Skeletal muscle cell (primary cell): ENCODE data around the gene CD6.
"Not testable (repeated sequence)": the region's sequence is repeated elsewhere in the genome, so short reads cannot be mapped to it uniquely, and the experiment has no call there.

ENCODE experiments used
- DNase-seq: peaks from one replicate; pipeline ENCODE4 v3.0.0-alpha.2; 2010; ENCODE audit warnings: low read depth
- H3K4me3 ChIP-seq: 2 replicates; pipeline ENCODE4 v1.5.1; 2011; ENCODE audit warnings: low read depth, mild to moderate bottlenecking, control low read depth, low read length, moderate library complexity

Gene CD6

DNA sequence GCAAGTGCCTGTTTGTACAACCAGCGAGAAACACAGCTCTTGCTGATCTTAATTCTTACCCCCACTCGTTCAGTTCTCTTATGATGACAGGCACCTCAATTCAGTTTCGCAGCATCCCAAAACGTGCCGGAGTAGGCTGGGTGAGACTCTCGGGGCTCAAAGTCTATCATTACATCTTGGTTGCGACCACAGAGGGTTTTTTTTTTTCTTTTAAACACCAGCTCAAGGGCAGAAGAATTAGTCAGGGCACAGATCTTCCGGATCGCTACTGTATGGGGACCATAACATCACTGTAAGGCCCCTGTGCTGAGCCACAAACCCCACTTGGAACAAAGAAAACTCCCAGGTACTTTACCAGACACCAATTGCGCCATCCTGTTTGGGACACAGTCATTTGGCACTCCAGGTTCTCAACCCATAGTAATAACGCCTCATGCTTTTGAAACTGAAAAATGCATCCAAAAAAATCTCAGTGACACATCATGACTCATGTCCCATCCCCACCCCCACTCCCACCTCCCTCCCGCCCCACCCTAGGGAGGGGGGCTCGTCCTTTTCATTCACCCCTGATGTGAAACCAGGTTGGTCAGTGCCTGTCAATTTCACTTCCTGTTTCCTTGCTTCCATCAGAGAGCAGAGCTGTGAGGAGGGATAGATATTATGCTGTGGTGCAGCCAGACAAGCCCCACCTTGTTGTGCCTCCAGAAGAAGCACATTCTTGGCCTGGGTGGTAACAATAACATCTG, 89.8 kb downstream of the CD6 start:
- no peak for DNase-seq
- H3K4me3 ChIP-seq = no peak overlapping the region

DNA sequence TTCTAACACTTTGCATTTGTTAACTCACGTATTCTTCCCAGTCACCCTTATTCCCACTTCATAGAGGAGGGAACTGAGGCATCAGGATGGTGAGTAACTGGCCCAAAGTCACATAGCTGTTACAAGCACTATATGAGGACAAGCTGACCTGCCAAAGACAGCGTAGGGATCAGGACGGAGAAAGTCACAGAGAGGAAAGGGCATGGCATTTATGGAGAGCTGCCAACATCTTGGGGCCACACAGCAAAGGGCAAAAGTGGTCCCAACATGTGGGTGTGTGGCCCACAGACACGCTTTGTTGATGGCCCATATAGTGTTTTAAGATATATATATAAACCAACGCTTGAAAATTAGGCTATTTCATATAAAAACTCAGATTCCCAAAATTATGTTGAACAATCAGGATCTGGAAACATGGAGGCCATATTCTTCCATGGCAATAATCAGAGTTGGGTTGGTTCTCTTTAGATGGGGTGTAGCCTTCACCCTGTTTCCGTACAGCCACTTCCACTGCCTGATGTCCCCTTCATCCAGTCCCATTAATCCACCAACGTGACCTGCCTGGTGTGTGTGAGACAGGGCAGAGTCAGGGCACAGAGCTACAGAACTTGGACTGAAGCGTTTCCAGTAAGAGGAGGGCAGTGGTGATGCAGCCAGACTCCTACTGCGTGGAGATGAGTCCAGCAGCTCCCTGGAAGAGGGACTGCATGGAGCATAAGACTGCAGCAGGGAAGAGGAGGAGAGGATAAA, 90.9 kb downstream of the CD6 start:
- no peak overlapping the region for H3K4me3 ChIP-seq
- no peak for DNase-seq

- not testable (repeated sequence) for DNase-seq, H3K4me3 ChIP-seq
These were observed 93.8 kb downstream of the CD6 start for GRCh38 chr11:61065236-61065635.

GRCh38 chr11:61065955-61066638, 94.6 kb downstream of the CD6 start:
- DNase-seq = no peak
- H3K4me3 ChIP-seq = no peak overlapping the region

GRCh38 chr11:61066645-61067044, 95.2 kb downstream of the CD6 start:
- H3K4me3 ChIP-seq = no peak overlapping the region
- DNase-seq = no peak

DNA sequence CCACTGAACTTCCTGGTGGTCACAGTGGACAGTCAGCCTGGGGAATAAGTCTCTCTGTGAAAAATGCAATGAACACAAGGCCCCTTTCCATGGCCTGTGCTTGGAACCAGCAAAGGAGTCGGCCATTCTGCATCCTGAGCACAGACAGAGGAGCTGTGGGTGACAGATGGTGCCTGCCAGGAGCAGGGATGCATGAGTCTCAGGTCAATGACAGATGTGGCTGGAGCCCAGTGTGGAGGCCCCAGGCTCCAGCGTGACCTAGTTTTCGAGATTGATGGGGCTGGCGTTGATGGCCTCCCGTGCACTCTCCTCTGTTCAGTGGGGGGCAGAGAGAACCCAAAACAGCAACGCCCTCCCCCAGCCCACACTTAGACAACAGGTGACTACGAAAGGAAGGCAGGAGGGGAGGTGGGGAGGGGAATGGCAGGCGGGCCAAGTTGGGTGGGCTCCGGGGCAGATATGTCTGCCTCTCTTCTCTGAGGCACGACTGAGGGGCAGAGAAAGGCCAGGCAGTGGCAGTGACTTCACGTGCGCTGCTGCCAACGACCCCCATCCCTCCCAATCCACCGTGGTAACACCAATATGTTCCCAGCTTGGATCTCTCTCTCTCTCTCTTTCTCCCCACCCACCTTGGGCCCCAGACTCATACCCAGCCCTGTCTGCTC, 96.4 kb downstream of the CD6 start:
- no peak overlapping the region for H3K4me3 ChIP-seq
- DNase-seq = no peak

DNA sequence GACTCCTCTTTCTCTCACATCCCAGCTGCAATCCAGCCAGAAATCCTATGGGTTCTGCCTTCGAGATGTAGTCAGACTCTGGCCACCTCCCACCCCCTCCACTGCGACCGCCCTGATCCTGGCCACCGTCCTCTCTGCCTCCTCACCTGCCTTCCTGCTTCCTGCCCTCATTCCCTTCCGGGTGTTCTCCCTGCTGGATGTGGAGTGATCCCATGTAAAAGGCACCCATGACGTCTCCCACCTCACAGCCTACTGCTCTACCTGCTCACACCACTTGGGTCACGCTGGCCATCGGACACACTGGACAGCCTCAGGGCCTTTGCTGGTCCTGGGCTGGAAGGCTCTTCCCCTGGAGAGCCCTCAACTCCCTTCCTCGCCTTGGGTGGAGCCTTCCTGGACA, 97.1 kb downstream of the CD6 start:
- DNase-seq = no peak
- H3K4me3 ChIP-seq = no peak overlapping the region

GRCh38 chr11:61069427-61069826, 97.9 kb downstream of the CD6 start:
- DNase-seq = no peak

More at GRCh38 chr11:61069427-61069826, 97.9 kb downstream of the CD6 start:
- H3K4me3 ChIP-seq = no peak overlapping the region
